SK-N-SH (cell line): ENCODE data around the gene SLC41A3. TPM values are rescaled to one million over a fixed set of nuclear protein-coding genes. Genes with fewer than 3 reads are reported as not detected.

Source experiments
- CTCF ChIA-PET: fragments of 300-600, 350-600 bp; formaldehyde crosslinking; extraction: SDS; loops from one replicate; lab custom pipeline; 2021; lab: Yijun Ruan, JAX
- POLR2A ChIA-PET: fragments of 350-600 bp; sonication (Branson Sonifier 250); formaldehyde crosslinking; extraction: SDS; loops from one replicate; lab custom pipeline; 2020; ENCODE audit warnings: antibody characterized with exemption, inconsistent platforms; lab: Yijun Ruan, JAX
- DNase-seq: peaks from one replicate; pipeline ENCODE4 v3.0.0; 2012
- H2AFZ ChIP-seq: fragments of 200-600 bp; sonication (generic); 2 replicates; pipeline ENCODE4 v1.8.1; 2016; ENCODE audit warnings: antibody characterized with exemption, mild to moderate bottlenecking, low read depth
- H3F3A ChIP-seq: fragments of 200-600 bp; sonication (generic); replicated peaks from 2 replicates; pipeline ENCODE3; 2016; ENCODE audit warnings: antibody characterized with exemption, mild to moderate bottlenecking; ENCODE audit not compliant: insufficient read depth
- H3K27ac ChIP-seq, 2 experiments: fragments of 200-500 bp in 1 of 2; fragments of 200-600 bp in 1 of 2; sonication (Bioruptor generic) in 1 of 2; sonication (generic), shearing (Covaris generic) in 1 of 2; 2 replicates each; pipeline versions ENCODE4 v1.5.1 to v1.6.1; 2014 to 2016; ENCODE audit warnings: low read depth in 2 of 2, inconsistent platforms in 1 of 2, low read length in 1 of 2, mild to moderate bottlenecking in 1 of 2, mixed read lengths in 1 of 2
- H3K27me3 ChIP-seq: fragments of 200-600 bp; sonication (generic), shearing (Covaris generic); 2 replicates; pipeline ENCODE4 v1.6.1; 2016; ENCODE audit warnings: mixed run types; ENCODE audit not compliant: insufficient read depth
- H3K36me3 ChIP-seq, 2 experiments: fragments of 200-500 bp in 1 of 2; fragments of 200-600 bp in 1 of 2; sonication (Bioruptor generic) in 1 of 2; sonication (generic) in 1 of 2; replicated peaks in 1 of 2; 2 replicates each; pipeline versions ENCODE3 to v1.5.1; 2014 to 2016; ENCODE audit warnings: low read length in 1 of 2, mild to moderate bottlenecking in 1 of 2; ENCODE audit not compliant: insufficient read depth in 2 of 2, control insufficient read depth in 1 of 2
- H3K4me1 ChIP-seq, 2 experiments: fragments of 200-500 bp in 1 of 2; fragments of 200-600 bp in 1 of 2; sonication (Bioruptor generic) in 1 of 2; sonication (generic), shearing (Covaris generic) in 1 of 2; 2 replicates each; pipeline versions ENCODE4 v1.5.1 to v1.6.1; 2014 to 2016; ENCODE audit warnings: low read depth in 1 of 2, low read length in 1 of 2, mixed run types in 1 of 2; ENCODE audit not compliant: insufficient read depth in 2 of 2, control insufficient read depth in 1 of 2
- H3K4me2 ChIP-seq: fragments of 200-600 bp; sonication (generic), shearing (Covaris generic); 2 replicates; pipeline ENCODE4 v1.6.1; 2017; ENCODE audit warnings: mixed run types
- H3K4me3 ChIP-seq, 2 experiments: fragments of 200-500 bp in 1 of 2; fragments of 200-600 bp in 1 of 2; sonication (Bioruptor generic) in 1 of 2; sonication (generic), shearing (Covaris generic) in 1 of 2; 2 replicates each; pipeline versions ENCODE4 v1.5.1 to v1.8.1; 2014 to 2016; ENCODE audit warnings: low read depth in 2 of 2, inconsistent platforms in 1 of 2, low read length in 1 of 2, mild to moderate bottlenecking in 1 of 2, mixed read lengths in 1 of 2, moderate library complexity in 1 of 2
- H3K79me2 ChIP-seq: fragments of 200-600 bp; sonication (generic); 2 replicates; pipeline ENCODE4 v1.8.1; 2017; ENCODE audit warnings: mild to moderate bottlenecking; ENCODE audit not compliant: insufficient read depth
- H3K9ac ChIP-seq: fragments of 200-600 bp; sonication (generic); 2 replicates; pipeline ENCODE4 v1.6.1; 2017; ENCODE audit warnings: mixed run types
- H3K9me2 ChIP-seq: fragments of 200-600 bp; sonication (generic); 2 replicates; pipeline ENCODE4 v1.6.1; 2017; ENCODE audit warnings: mixed run types
- H3K9me3 ChIP-seq: fragments of 200-600 bp; sonication (generic); 2 replicates; pipeline ENCODE4 v1.6.1; 2017; ENCODE audit warnings: mixed run types, mild to moderate bottlenecking, moderate library complexity
- H4K20me1 ChIP-seq: fragments of 200-600 bp; sonication (generic); 2 replicates; pipeline ENCODE4 v1.6.1; 2017; ENCODE audit warnings: mild to moderate bottlenecking, mixed run types; ENCODE audit not compliant: insufficient read depth
- CHD2 ChIP-seq: fragments of 150-350 bp; IDR thresholded peaks from 2 replicates; pipeline ENCODE4 v1.6.1; 2018; ENCODE audit warnings: low read length; ENCODE audit not compliant: partially characterized antibody
- ELF1 ChIP-seq: IDR thresholded peaks from 2 replicates; pipeline ENCODE4 v1.4.0; 2012
- FOSL2 ChIP-seq: IDR thresholded peaks from 2 replicates; pipeline ENCODE4 v1.4.0; 2012; ENCODE audit warnings: low read depth, mild to moderate bottlenecking, moderate library complexity, borderline replicate concordance
- FOXJ3 ChIP-seq: sonication (generic); formaldehyde crosslinking; IDR thresholded peaks from 2 replicates; pipeline ENCODE4 v1.5.1; 2020; ENCODE audit warnings: mild to moderate bottlenecking, missing genetic modification reagents
- FOXM1 ChIP-seq: IDR thresholded peaks from 2 replicates; pipeline ENCODE4 v1.4.0; 2012; ENCODE audit warnings: low read depth, mild to moderate bottlenecking
- NFIC ChIP-seq: IDR thresholded peaks from 2 replicates; pipeline ENCODE4 v1.4.0; 2012; ENCODE audit warnings: borderline replicate concordance
- NRF1 ChIP-seq: IDR thresholded peaks from 2 replicates; pipeline ENCODE4 v1.6.1; 2012; ENCODE audit warnings: low read depth, mild to moderate bottlenecking, low read length
- RAD21 ChIP-seq: IDR thresholded peaks from 2 replicates; pipeline ENCODE4 v1.6.1; 2012; ENCODE audit warnings: mild to moderate bottlenecking, low read length
- RCOR1 ChIP-seq: fragments of 150-350 bp; IDR thresholded peaks from 2 replicates; pipeline ENCODE4 v1.6.1; 2017; ENCODE audit warnings: antibody characterized with exemption, low read length
- SMC3 ChIP-seq: IDR thresholded peaks from 2 replicates; pipeline ENCODE4 v1.6.1; 2012; ENCODE audit warnings: low read depth, low read length, improper control_type of control experiment
- TAF1 ChIP-seq: IDR thresholded peaks from 2 replicates; pipeline ENCODE4 v1.6.1; 2012; ENCODE audit warnings: low read depth, mild to moderate bottlenecking, low read length, moderate library complexity, borderline replicate concordance
- TCF12 ChIP-seq: IDR thresholded peaks from 2 replicates; pipeline ENCODE4 v1.4.0; 2012
- WGBS: methylation state at CpG from one replicate; pipeline ENCODE4 v1.1.6; 2017; ENCODE audit warnings: low lambda C conversion rate; 5-methylcytosine and 5-hydroxymethylcytosine counted together
- polyA plus RNA-seq, 3 experiments: library from polyadenylated mRNA; depleted of rRNA; stranded (reverse); fragments of >200 nt; gene quantifications; 2 replicates each; pipeline ENCODE4 v1.2.3, GENCODE V29; 2012
- TF ChIP-seq, protein P1 (sequence below): fragments of 200-600 bp; sonication (generic); IDR thresholded peaks from 2 replicates; pipeline ENCODE4 v1.6.1; 2017; ENCODE audit warnings: antibody characterized with exemption, mild to moderate bottlenecking, moderate library complexity
- TF ChIP-seq, protein P2 (sequence below): IDR thresholded peaks from 2 replicates; pipeline ENCODE4 v1.4.0; 2012; ENCODE audit warnings: low read depth, borderline replicate concordance

Gene SLC41A3
- polyA plus RNA-seq, 1 of the 3 experiments (the other 2 are of a cell fraction) = 53.4 TPM

DNA sequence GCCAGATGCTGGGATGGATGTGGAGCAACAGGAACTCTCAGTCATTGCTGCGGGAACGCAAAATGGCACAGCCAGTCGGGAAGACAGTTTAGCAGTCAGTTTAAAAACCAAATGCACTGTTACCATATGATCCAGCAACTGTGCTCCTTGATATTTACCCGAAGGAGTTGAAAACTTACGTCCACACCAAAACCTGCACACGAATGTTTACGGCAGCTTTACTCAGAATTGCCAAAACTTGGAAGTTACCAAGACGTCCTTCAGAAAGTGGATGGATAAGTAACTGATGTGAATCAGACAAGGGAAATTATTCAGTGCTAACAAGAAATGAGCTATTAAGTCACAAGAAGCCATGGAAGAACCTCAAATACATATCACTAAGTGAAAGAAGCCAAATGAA is 36.1 kb upstream of the SLC41A3 start:
- Histone ChIP-seq H3F3A (no peaks in the 10 kb centered on the region), H2AFZ (no peak overlapping the region), H3K4me3 (no peak overlapping the region), H3K9ac (no peak overlapping the region), H3K36me3 (no peaks in the 10 kb centered on the region), H3K27me3 (no peaks in the 10 kb centered on the region; the same call in 1 of the 2 replicates), H3K9me2 (no peaks in the 10 kb centered on the region), H3K27ac (no peak overlapping the region), H3K4me1 (peaks cover 0 to 10% of the 10 kb centered on the region in 2 experiments; a peak in 1 of 4 replicates), H4K20me1 (no peaks in the 10 kb centered on the region), H3K9me3 (no peaks in the 10 kb centered on the region), H3K4me2 (no peak overlapping the region), H3K79me2 (no peaks in the 10 kb centered on the region)
- TF ChIP-seq NFIC = no peak
- TF ChIP-seq, protein P1, sequence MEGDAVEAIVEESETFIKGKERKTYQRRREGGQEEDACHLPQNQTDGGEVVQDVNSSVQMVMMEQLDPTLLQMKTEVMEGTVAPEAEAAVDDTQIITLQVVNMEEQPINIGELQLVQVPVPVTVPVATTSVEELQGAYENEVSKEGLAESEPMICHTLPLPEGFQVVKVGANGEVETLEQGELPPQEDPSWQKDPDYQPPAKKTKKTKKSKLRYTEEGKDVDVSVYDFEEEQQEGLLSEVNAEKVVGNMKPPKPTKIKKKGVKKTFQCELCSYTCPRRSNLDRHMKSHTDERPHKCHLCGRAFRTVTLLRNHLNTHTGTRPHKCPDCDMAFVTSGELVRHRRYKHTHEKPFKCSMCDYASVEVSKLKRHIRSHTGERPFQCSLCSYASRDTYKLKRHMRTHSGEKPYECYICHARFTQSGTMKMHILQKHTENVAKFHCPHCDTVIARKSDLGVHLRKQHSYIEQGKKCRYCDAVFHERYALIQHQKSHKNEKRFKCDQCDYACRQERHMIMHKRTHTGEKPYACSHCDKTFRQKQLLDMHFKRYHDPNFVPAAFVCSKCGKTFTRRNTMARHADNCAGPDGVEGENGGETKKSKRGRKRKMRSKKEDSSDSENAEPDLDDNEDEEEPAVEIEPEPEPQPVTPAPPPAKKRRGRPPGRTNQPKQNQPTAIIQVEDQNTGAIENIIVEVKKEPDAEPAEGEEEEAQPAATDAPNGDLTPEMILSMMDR = no peak
- TF ChIP-seq SMC3 = no peak
- TF ChIP-seq ELF1 = no peak
- no peak for TF ChIP-seq RCOR1
- TF ChIP-seq, protein P2, sequence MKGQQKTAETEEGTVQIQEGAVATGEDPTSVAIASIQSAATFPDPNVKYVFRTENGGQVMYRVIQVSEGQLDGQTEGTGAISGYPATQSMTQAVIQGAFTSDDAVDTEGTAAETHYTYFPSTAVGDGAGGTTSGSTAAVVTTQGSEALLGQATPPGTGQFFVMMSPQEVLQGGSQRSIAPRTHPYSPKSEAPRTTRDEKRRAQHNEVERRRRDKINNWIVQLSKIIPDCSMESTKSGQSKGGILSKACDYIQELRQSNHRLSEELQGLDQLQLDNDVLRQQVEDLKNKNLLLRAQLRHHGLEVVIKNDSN = no peak
- 78% methylated on average over 8 of the region's 8 CpGs for WGBS
- POLR2A ChIA-PET = no interaction called here
- CTCF ChIA-PET = interaction anchor here (1.1 to 3.2 kb wide), 4 partner anchors 11 to 92 kb away, joined by 3 to 17 read pairs (median 4); no protein-coding TSS in a partner anchor
- DNase-seq = no peak

DNA sequence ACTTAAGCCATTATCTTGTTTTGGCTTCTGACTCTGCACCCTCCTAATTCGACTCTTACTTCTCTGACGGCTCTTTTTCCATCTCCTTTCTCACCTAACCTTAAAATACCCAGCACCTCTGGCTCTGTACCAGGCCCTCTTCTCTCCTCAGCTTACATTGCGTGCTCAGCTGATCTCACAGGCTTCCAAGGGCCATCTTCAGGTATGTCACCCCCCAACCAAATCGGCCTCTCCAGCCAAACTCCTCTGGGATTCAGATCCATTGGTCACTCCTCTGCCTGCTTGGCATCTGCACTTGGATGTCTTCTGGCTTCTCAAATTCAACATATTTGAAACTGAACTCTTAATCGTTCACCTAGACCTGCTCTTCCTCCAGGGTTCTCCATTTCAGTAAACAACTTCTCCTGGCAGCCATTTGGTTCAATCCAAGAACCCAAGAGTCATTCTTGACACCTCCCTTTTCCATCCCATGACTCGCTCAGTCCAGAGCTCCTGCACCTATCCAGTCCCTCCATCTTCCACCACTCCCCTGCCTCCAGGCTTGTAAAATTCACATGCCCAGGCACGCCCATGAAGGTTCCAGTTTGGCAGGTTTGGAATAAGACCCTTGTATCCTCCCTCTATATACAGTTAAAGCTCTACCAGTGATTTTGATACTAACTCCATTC is 35.2 kb upstream of the SLC41A3 start:
- H3K27ac ChIP-seq = no peak overlapping the region
- H3K9me2 ChIP-seq = no peaks in the 10 kb centered on the region
- no peak overlapping the region for H2AFZ ChIP-seq
- H3F3A ChIP-seq = no peaks in the 10 kb centered on the region
- H3K4me1 ChIP-seq = peaks cover 0 to 2% of the 10 kb centered on the region in 2 experiments; a peak in 1 of 4 replicates
- WGBS = 51% methylated on average over 7 of the region's 7 CpGs
- H4K20me1 ChIP-seq = no peaks in the 10 kb centered on the region
- CTCF ChIA-PET = interaction anchor here (1.2 to 2.1 kb wide), 3 partner anchors 15 to 93 kb away, joined by 3 to 13 read pairs (median 4); no protein-coding TSS in a partner anchor
- DNase-seq = no peak
- no peaks in the 10 kb centered on the region; the same call in 1 of the 2 replicates for H3K27me3 ChIP-seq
- H3K9me3 ChIP-seq = no peaks in the 10 kb centered on the region
- TF ChIP-seq FOXM1 (no peak), RAD21 (no peak), NRF1 (no peak), TAF1 (no peak), FOSL2 (no peak), TCF12 (no peak), RCOR1 (no peak), FOXJ3 (CRISPR knock-in tag) (no peak), CHD2 (no peak)
- TF ChIP-seq, protein P1 = no peak
- POLR2A ChIA-PET = no interaction called here
- no peak overlapping the region for H3K4me2 ChIP-seq
- no peaks in the 10 kb centered on the region for H3K79me2 ChIP-seq
- H3K36me3 ChIP-seq = no peaks in the 10 kb centered on the region
- no peak overlapping the region for H3K9ac ChIP-seq
- H3K4me3 ChIP-seq = no peak overlapping the region
